ENCODE measurements around the gene TBX15.

- TF ChIP-seq POLR2A (IDR thresholded peaks at IDR 0.05) (no peak), CTCF (IDR thresholded peaks at IDR 0.05) (no peak)
These were observed 516 bp downstream of the TBX15 start for GRCh38 chr1:118987468-118988185.
